COLO668 (cell line): ENCODE data around the gene MRPS11.
"Not testable (repeated sequence)": the region's sequence is repeated elsewhere in the genome, so short reads cannot be mapped to it uniquely, and the experiment has no call there.

Source experiments
- DNase-seq: peaks from one replicate; lab custom pipeline; 2025; ENCODE audit not compliant: unreplicated experiment; lab: John Stamatoyannopoulos, UW

Gene MRPS11

DNA sequence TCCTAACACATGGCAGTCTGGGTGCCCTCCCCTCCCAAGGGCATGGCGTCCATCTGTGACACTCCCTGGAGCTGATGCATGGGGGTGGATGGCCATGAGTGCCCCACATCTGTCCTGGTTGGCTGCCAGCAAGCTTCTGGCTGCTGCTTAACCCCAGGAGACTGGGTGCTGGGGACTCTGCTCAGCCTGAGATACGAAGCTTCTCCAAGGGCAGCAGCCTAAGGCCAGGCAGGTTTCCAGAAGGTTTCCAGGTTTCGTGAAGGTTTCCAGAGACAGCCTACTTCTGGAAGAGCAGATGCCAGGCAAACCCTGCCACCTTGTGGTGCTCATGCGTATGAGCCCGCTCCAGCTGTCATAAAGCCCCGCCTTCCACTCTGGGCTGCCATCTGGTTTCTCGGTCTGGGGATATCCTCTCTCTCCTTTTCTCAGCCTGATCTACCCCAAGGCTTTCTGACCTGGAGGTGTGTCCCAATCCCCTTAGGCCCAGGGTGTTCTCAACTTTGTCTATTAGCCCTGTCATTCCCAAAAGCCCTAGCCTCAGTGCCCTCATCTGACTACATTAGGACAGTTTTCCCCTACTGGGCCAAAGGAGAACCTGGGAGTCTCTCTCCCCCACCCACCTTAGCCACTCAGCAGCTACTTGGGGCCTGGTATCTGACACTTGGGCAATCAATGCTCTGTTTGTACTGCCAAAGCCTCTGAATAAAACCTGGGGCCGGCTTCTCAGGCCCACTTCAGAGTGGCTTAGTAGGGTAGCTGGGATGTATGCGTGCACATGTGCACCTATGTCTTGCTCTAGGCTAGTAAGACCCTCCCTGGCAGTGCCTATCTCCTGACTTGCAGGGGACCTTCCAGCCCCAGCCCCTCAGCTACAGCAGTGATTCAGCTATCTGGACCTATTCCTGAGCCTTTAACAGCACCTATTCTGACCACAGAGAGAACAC lies 12.4 kb upstream of the MRPS11 start:
- peak; percentile 60 for DNase-seq

DNA sequence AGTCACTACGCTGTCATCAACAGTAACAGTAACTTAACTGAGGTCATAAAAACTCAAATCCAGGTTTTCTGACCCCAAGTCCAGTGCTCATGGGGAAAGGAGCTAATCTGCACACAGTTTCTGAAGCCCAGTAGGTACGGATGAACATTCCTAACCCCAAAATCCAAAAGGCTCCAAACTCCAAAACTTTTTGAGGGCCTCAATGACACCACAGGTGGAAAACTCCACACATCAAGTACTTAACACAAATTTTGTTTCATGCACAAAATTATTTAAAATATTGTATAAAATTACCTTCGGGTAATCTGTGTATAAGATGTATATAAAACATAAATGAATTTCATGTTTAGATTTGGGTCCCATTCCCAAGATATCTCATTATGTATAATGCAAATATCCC lies 10.8 kb upstream of the MRPS11 start:
- no peak for DNase-seq

DNA sequence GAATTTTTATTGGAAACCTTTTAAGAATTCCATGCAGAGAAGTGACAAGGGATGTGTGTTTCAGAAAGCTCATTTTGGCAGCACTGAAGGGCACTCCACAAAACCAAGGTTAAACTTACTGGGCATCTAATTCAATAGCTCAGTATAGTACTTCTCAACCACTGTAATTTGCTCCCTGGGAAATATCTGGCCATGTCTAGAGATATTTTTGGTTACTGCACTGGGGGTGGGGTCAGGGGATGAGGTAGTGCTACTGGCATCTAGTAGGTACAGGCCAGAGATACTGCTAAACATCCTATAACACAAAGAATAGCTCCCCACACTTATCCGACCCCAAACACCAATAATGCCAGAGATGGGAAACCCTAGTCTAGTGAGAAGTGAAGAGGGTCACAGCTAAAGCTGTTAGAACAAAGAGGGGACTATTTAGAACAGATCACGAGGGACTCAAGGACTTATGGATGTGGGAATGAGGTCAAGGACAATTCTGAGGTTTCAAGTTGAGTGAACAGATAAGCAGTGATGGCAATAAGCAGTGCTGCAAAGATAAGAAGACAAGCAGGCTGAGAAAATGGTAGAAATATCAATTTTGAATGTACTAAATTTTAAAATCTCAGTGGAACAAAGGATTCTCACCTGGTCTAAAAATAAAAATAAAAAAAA lies 3.5 kb upstream of the MRPS11 start:
- DNase-seq = no peak

DNA sequence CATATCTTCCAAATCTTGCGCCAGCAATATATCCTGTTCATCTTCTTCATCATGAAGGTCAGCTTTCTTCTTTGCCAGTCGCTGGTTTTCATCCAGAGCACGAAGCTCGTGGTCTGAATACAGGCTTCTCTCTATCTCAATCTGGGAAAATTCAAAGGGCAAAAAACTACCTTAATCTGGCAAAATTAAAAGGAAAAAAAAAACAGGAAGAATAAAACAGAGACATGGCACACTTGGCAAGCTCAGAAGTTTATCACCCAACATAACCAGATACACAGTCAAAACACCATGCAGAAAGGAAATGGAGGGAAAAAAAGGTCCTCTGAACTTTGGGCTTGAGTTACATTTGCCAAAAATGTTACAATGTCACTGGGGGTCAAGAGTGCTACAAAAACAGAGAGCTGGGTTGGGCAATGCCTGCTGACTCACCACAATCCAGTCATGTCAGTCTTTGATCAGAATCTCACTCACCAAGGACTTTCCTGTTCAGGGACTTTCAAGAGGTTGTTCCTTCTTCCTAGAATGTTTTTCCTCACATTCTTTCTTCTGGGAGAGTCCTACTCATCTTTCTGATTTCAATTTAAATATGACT lies 1.8 kb upstream of the MRPS11 start:
- no peak for DNase-seq

DNA sequence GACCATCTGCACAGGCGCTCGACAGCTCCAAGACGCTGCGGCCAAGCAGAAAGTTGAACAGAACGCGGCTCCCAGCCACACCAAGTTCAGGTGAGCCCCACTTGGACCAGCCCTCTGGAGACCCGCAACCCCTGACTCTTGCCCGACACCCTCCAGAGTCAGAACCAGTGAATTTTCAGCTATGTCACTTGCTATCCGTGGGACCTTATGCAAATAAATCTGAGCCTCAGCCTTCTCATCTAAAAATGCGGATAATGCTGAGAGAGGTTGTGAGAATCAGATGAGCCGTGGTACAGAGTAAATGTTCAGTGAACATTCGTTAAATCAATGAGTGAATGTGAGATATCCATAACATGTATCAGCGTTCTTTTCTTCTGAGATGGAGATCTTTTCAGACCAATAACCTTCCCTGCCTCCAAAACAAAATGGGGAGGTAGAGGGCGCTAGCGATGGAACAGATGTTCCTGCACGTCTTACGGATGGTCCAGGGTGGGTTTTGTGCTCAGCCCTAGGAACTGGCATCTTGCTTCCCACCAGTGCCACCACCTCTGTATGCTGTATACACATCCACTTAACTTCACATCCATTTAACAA lies 524 bp downstream of the MRPS11 start:
- DNase-seq = peak; percentile 6

DNA sequence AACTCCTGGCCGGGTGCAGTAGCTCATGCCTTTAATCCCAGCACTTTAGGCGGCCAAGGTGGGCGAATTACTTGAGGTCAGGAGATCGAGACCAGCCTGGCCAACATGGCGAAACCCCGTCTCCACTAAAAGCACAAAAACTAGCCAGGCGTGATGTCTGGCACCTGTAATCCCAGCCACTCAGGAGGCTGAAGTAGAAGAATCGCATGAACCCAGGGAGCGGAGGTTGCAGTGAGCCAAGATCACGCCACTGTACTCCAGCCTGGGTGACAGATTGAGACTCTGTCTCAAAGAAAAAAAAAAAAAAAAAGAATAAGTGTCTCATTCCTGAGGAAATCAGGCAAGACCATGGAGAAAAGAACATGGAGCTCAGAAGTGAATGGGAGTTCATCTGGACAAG lies 1.2 kb downstream of the MRPS11 start:
- DNase-seq = not testable (repeated sequence)

DNA sequence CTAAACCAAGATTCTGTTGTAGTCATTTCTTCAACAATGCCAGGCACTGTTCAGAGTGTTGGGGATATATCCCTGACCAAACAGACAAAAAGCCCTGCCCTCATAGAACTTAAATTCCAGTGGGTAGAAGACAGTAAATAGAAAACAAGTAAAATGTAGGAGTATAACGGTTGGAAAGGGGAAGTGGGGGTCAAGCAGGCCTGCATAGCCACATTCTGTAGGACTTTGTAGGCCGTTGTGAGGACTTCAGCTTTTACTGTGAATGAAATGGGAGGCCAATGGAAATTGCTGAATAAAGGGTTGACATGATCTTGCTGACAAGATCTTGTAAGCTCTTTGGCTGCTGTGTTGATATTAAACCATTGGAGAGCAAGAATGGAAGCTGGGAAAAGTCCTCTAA lies 1.8 kb downstream of the MRPS11 start:
- DNase-seq = no peak

DNA sequence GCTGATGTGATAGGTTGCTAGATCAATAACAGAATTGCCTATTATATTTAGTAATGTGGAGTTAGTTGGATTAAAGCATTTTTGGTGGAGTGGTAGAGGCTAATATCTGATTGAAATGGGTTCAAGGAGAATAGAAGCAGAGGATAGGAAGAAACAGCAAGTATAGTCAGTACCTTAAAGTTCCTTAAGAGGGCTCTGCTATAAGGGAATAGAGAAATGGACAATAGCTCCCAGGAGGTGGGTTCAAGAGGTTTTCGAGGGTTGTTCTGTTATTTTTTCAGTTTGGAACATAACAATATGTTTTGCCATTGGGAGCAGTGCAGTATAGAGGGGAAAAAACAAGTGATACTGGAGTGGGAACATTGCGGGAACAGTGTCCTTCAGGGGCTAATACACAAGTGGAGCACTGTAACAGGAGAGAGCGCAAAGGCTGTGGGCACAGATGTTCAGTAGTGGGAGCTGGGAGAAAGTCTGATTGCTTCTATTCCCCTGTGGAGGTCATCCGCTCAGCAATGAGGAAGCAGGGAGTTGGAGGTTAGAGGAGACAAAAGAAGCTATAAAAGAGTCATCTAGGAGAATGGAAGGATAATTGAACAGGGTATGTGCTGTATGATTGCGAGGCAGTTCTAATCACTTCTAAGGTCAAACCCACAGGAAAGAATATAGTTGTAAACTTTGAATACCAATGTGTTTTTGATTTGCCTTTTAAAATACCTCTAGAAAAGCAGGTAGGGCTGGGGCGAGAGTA lies 3.3 kb downstream of the MRPS11 start:
- no peak for DNase-seq

DNA sequence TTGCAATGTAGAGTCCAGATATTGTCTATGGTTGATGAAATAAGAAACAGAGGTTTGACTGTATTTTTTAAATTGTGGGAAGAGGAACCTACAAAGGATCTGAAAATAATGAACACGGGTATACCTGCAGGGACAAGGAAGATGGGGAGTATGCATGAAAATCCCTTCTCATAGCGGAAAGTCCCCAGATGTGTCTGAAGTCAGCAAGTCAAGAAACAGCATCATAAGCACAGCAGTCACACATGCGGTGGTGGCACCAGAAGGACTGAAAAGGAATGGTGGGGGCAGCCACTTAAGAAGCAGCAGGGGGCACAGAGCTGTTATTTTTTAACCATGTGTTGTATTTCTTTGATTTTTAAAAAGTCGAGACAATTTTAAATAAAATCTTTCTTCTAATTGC lies 4.7 kb downstream of the MRPS11 start:
- DNase-seq = no peak

DNA sequence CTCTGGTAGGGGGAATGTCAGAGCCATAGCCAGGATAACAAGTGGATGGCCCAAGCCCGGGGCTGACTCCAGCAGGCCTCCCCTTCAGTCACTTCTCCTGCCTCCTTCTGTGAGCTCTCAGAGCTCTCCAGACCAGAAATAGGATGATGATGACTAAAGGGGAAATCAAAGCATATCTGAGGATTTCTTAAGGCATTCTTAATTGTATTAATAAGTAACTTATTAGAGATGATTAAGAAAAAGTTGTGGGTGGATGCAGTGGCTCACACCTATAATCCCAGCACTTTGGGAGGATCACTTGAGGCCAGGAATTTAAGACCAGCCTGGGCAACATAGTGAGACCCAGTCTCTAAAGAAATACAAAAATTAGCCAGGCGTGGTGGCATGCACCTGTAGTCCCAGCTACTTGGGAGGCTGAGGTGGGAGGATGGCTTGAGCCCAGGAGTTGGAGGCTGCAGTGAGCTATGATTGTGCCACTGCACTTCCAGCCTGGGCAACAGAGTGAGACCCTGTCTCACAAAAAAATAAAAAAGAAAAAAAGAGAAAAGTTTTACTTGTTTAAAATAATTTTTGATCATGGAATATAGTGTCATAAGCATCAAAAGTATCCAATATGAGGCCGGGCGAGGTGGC lies 6.3 kb downstream of the MRPS11 start:
- not testable (repeated sequence) for DNase-seq

DNA sequence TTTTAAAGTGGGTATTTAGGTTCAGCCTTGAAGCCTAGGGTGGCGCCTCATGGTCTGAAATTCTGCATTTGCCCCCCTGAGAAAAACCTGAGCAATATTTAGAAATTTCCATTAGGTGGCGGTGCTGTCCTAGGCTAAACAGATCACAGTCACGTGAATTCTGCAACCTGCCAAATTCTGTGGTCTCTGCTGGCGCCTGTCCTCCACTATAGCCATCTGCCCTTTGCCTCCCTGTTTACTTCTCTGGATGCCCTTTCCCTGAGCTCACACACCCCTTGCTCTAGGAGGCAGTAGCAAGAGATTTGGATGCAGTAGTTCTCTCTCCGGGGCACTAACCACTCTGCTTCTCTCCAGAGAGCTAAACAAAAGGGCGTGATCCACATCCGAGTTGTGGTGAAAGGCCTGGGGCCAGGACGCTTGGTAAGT lies 9.1 kb downstream of the MRPS11 start:
- DNase-seq = peak; percentile 21

DNA sequence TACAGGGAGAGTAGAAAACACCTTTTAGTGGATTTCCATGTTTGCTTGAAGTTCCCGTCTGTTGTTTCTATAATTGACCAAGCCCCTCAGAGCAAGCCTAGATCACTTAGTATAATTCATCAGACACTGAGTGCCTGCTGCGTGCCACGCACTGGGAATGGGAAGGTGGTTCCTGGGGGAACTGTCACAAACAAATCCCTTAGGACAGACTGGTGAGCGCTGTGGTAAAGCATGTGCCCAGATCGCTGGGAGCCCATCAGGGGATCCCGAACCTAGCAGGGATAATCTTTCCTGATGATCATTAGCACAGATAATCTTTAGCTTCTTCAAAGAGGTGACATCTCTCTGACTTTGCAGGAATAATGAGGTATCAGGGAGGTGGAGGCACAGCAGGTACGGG lies 9.6 kb downstream of the MRPS11 start:
- DNase-seq = no peak

DNA sequence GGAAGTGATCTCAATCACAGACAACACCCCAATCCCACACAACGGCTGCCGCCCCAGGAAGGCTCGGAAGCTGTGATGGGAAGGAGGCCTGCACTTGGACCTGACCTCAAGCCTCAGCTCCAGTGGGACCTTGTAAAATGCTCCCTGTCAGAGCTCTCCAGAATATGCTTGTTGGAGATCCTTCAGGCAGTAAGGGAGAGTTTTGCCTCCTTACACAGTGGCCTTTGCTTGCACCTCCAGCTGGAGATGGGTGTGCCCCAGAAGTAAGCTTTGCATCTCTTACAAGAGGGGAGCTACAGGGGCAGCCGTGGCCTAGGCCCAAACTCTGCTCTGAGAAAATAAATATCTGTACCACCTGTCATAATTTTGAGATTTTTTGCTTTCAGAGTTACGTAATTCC lies 10.4 kb downstream of the MRPS11 start:
- no peak for DNase-seq

DNA sequence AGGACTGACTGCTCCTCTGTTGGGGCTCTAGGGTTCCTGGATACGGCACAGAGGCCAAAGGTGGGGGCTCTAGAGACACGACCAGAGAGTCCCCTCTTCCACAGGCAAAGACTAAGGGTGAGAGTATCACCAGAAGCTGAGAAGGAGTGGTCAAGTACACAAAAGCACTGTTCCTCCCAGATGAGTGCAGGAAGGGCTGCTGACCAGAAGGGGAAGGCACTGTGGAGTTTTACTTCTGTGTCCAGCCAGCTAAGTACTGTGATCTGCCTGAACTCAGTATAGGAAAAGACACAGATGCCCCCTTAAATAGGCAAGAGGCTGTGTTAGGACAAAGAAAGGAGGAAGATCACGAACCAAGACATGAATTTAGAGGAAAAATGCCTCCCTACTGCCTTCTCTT lies 11.7 kb downstream of the MRPS11 start:
- DNase-seq = no peak

DNA sequence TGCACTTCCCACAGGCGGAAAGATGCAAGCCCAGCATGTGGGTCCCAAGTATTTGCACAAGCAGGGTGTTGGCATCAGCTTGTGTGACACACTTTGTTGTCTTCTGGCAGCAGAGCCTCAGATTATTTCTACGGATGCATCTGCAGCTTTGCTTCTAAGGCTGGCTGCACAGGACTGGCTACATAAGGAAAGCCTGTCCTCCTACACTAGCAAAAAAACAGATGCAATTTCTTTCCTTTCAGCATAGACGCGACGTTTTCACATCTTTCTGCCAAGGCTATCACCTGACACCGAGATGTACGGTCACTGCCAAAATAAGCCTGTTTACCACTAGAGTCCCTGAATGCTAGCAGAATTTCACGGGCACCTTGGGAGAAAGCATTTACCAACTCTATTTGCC lies 13.5 kb downstream of the MRPS11 start:
- DNase-seq = no peak

DNA sequence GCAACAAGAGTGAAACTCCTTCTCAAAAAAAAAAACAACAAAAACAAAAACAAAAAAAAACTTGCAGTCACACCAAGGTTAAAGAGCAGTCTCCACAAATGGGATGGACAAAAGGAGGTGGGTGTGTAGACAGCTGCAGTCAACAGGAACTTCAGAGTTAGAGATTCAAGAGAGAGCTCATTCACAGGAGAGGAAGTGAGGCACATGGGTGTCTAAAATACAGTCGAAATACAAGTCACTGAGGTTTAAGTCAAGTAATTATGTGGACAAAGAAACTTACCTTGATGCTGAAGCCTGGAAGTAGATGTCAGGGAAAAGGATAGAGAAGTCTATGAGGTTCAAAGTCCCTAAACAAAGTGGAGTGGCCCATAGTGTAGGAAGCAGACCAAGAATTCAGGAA lies 14.8 kb downstream of the MRPS11 start:
- DNase-seq = no peak

DNA sequence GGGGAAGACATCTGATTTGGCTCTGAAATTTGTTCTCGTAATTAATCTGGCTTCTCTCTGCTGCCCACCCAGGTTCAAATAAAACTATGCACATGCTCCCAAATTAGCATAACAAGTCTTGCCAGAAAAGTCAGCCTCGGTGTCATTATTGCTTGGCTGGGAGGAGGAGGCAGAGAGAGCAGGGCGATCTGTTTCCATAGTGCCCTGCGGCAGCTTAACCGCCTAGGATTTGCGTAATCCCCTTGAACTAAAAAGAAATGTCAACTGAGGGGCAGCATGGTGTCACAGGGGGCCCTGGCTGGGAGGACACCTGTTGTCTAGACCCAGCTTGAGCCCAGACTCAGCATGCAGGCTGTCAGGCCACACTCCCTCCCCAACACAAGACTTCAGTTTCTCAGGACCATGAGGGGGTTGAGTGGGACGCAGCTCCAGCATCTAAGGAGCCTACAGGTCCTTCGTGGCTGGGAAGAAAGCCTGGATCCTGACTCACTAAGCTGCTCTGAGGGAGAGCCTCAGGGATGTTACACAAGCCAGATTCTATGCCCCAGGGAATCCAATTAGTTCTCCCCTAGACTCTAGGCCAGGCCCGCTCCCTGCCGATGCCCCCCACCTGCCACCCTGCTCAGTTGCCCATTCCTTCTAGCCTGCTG lies 17.3 kb downstream of the MRPS11 start:
- DNase-seq = no peak

DNA sequence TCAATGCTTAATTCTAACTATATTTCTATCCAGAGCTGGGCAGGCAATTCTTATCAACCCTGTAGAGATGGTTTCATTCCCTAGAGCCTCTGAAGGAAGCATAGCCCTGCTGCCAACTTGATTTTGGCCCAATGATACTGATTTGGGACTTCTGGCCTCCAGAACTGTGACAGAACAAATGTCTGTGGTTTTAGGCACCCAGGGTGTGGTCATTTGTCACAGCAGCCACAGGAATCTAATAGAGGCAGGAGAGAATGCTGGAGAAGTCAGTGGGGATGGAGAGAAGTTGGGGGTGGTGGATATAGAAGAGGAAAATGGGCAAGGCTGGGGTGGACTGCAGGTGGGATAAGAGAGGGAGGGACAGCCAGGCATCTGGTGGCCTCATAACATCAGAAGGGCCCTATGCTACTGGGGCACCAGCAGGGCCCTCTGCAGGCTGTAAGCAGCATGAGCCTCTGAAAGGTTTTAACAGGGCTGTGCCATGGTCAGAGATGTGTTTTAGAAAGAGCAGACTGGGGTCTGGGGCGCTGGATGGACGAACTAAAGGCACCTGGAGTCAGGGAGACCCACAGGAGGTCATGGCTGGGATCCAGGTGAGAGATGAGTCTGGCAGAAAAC lies 19.8 kb downstream of the MRPS11 start:
- DNase-seq = no peak

DNA sequence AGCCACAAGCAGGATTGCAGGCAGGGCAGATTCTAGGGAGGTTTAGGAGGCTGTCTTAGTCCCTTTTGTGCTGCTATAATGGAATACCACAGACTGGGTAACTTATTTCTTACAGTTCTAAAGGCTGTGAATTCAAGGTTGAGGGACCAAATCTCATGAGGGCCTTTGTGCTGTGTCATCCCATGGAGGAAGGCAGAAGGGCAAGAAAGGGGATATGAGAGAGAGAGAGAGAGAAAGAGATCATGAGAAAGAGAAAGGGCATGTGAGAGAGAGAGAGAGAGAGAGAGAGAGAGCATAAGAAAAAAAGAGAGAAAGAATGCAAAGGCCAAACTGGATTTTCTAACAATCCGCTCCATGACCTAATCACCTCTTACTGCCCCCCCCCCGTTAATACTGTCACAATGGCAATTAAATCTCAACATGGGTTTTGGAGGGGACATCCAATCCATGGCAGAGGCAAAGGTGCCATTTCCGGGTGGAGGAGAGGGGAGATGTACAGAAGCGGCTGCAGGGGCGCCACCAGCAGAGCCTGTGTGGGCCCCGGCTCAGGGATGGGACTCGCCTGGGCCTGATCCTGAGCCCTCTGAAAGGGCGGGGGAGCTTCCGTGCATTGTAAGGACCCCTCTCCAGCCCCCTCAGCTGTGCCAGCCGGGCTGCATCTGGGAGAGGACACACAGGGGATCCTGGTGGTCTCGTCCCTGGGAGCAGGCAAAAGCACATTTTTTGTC lies 20.5 kb downstream of the MRPS11 start:
- DNase-seq = no peak
